ENCODE data around the gene ALPG. TPM values are rescaled to one million over a fixed set of nuclear protein-coding genes. Genes with fewer than 3 reads are reported as not detected.

Gene ALPG
- not detected in 2 replicates for total RNA-seq

DNA sequence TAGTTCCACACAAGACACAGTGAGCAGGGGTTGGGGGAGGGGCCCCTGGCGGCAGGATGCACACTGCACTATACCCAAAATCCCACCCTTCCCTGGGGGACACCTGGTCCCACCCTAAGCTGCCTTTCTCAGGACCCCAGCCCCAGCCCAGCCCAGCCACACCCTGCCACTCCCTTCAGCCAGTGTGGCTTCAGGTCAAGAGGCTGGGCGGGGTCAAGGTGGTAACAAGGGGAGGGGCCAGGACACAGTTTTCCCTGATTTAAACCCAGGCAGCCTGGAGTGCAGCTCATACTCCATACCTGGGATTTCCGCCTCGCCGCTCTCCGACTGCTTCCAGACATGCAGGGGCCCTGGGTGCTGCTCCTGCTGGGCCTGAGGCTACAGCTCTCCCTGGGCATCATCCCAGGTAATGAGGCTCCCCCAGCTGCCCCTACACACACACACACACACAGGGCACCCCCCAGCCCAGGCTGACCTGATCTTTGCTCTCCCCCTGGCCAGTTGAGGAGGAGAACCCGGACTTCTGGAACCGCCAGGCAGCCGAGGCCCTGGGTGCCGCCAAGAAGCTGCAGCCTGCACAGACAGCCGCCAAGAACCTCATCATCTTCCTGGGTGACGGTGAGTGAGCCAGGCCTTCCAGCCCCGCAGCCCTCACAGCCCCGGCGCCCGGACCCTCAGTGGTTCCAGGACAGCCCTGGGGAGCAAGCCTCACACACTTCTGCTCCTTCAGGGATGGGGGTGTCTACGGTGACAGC lies at the start of gene ALPG:
Gene ALPG, plus strand, starts transcription at position 289 of the 755 bp plus-strand sequence. Its CDS starts 51 bp downstream, at position 340.

DNA sequence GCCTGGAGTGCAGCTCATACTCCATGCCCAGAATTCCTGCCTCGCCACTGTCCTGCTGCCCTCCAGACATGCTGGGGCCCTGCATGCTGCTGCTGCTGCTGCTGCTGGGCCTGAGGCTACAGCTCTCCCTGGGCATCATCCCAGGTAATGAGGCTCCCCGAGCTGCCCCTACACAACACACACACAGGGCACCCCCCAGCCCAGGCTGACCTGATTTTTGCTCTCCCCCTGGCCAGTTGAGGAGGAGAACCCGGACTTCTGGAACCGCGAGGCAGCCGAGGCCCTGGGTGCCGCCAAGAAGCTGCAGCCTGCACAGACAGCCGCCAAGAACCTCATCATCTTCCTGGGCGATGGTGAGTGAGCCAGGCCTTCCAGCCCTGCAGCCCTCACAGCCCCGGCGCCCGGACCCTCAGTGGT lies 27.9 kb upstream of the ALPG start, which contains the start of gene ALPP:
Gene ALPP, plus strand, starts transcription at position 17 of the 417 bp plus-strand sequence. Its CDS starts 52 bp downstream, at position 69.

GRCh38 chr2:232455426-232456255 lies 49.0 kb downstream of the ALPG start, which contains the start of gene ALPI:
ALPI (plus strand) TSS chr2:232456153; CDS start chr2:232456200, 47 bp downstream.

Other genes starting within 250 kb of the ALPG start
- gene ALPP, start 28.1 kb upstream of the ALPG start, total RNA-seq = not detected in 2 replicates
- not detected in 2 replicates for gene ALPI, start 49.3 kb downstream of the ALPG start, total RNA-seq
- not detected in 2 replicates for gene ECEL1, start 81.0 kb downstream of the ALPG start, total RNA-seq
- gene PRSS56, start 113.5 kb downstream of the ALPG start, total RNA-seq = 0.48 TPM in 1 of 2 replicates, not detected in the other
- gene CHRND, start 119.3 kb downstream of the ALPG start, total RNA-seq = 2.7 TPM in 1 of 2 replicates, not detected in the other
- 3.3 TPM in 1 of 2 replicates, not detected in the other for gene CHRNG, start 132.8 kb downstream of the ALPG start, total RNA-seq
- 1.9 and 5.2 TPM in 2 replicates for gene TIGD1, start 143.7 kb downstream of the ALPG start, total RNA-seq
- 52.2 and 72.9 TPM in 2 replicates for gene EIF4E2, start 143.8 kb downstream of the ALPG start, total RNA-seq
- 0.40 and 2.2 TPM in 2 replicates for gene EFHD1, start 226.8 kb downstream of the ALPG start, total RNA-seq